Retinal pigment epithelial cell (primary cell): ENCODE data around the gene GFOD1.

ENCODE experiments used
- DNase-seq: peaks from one replicate; pipeline ENCODE4 v3.0.0-alpha.2; 2010; ENCODE audit warnings: low read depth
- H3K4me3 ChIP-seq: 2 replicates; pipeline ENCODE4 v1.5.1; 2011; ENCODE audit warnings: mild to moderate bottlenecking, low read length, control low read depth, moderate library complexity
- TF ChIP-seq, protein P1 (sequence below): conservative IDR thresholded peaks from 2 replicates; pipeline ENCODE4 v1.5.1; 2011; ENCODE audit warnings: low read depth, low read length, control low read depth, inconsistent platforms

Gene GFOD1

GRCh38 chr6:13522656-13523055 is 35.3 kb upstream of the GFOD1 start:
- TF ChIP-seq, protein P1, sequence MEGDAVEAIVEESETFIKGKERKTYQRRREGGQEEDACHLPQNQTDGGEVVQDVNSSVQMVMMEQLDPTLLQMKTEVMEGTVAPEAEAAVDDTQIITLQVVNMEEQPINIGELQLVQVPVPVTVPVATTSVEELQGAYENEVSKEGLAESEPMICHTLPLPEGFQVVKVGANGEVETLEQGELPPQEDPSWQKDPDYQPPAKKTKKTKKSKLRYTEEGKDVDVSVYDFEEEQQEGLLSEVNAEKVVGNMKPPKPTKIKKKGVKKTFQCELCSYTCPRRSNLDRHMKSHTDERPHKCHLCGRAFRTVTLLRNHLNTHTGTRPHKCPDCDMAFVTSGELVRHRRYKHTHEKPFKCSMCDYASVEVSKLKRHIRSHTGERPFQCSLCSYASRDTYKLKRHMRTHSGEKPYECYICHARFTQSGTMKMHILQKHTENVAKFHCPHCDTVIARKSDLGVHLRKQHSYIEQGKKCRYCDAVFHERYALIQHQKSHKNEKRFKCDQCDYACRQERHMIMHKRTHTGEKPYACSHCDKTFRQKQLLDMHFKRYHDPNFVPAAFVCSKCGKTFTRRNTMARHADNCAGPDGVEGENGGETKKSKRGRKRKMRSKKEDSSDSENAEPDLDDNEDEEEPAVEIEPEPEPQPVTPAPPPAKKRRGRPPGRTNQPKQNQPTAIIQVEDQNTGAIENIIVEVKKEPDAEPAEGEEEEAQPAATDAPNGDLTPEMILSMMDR: no peak
- no peak overlapping the region for H3K4me3 ChIP-seq
- DNase-seq: no peak

DNA sequence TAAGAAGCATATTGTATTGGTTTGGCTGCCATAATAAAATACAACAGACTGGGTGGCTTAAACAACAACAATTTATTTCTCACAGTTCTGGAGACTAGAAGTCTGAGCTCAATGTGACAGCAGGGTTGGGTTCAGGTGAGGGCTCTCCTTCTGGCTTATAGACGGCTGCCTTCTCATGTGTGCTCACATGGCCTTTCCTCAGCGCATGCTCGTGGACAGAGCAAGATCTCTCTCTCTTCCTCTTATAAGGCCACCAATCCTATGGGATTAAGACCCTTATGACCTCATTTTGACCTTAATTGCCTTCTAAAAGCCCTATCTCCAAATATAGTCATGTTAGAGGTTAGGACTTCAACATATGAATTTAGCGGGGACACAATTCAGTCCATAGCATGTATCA is 32.4 kb upstream of the GFOD1 start:
- no peak for DNase-seq
- TF ChIP-seq, protein P1: no peak
- no peak overlapping the region for H3K4me3 ChIP-seq

- TF ChIP-seq, protein P1: no peak
- no peak overlapping the region for H3K4me3 ChIP-seq
- DNase-seq: no peak
Observed at GRCh38 chr6:13517116-13517515, 29.7 kb upstream of the GFOD1 start.

DNA sequence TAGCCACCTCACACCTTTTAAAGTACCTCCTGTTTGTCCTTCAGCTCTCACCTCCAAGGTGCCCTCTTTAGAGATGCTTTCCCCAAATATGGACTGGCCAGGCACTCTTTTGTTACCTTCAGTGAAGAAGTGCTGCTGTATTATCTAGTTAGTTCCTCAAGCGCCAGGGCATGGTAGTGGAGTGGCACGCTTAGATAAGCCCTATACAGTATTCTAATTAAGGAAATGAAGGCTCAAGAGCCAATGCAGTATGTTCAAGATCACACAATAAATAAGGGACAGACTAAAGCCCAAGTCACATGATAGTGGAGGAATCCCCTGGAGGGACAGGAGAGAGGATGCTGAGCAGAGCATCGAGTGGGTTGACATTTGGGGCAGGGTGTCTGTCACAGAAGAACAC is 28.5 kb upstream of the GFOD1 start:
- TF ChIP-seq, protein P1: no peak
- no peak for DNase-seq
- H3K4me3 ChIP-seq: no peak overlapping the region

DNA sequence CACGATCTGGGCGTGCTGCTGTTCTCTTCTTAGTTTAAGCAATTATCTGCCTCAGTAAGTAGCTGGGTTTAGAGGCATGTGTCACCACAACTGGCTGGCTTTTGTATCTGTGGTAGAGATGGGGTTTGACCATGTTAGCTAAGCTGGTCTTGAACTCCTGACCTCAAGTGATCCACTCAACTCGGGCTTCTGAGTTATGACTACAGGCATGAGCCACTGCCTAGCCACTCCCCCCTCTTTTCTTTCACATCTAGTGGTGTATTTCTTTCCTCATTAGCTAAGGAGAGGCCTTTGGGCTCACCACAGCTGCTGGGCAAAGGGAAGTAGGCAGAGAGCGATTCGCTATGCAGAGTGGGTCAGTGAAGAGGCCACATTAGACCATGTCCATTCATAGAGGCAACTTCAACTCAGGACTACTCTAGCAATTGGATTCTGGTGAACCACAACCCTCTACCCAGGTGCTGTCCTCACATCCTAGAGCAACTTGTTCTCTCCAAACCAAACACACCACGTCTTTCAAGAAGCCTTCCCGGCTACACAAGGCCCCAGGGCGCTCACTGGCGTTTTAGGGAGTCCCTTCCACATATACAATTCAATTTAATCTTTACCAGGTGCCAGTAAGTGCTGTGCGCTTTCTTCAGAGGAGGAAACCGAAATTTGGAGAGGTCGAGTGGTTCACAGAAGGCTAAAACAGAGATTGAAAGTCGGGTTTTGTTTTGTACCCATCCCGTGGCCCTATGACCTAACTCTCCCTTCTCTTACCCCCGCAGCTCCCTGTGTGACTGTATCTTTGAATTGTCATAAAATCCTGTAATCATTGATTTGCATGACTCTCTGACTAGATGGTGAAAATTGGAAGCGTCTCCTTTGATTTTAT is 26.5 kb upstream of the GFOD1 start:
- H3K4me3 ChIP-seq: no peak overlapping the region
- TF ChIP-seq, protein P1: no peak
- peak; percentile 79 for DNase-seq

DNA sequence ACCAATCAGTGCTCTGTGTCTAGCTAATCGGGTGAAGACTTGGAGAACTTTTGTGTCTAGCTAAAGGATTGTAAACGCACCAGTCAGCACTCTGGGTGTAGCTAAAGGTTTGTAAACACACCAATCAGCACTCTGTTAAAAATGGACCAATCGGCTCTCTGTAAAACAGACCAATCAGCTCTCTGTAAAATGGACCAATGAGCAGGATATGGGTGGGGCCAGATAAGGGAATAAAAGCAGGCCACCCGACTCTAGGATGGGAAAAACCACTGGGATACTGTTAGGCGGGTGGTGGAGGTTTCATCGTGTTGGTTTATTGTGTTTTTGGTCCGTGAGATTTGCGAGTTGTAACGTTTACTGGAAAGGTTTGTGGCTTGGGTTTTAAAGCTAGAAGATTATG is 25.5 kb upstream of the GFOD1 start:
- no peak overlapping the region for H3K4me3 ChIP-seq
- TF ChIP-seq, protein P1: no peak
- no peak for DNase-seq
